Dermis microvascular lymphatic vessel endothelial cell (primary cell): ENCODE measurements around the gene AGPAT2. TPM values are rescaled to one million over a fixed set of nuclear protein-coding genes. Genes with fewer than 3 reads are reported as not detected.

Source experiments
- DNase-seq, 2 donors: peaks; one replicate each; pipeline versions ENCODE4 v3.0.0 to v3.0.0-alpha.2; 2010; ENCODE audit warnings: low read depth in 2 of 2
- total RNA-seq: library from RNA; depleted of rRNA; stranded (reverse); fragments of >200 nt; gene quantifications from 2 replicates; pipeline ENCODE4 v1.2.1, GENCODE V29; 2014

Gene AGPAT2
- total RNA-seq, 1 donor from 2014 or later = 38.3 TPM

DNA sequence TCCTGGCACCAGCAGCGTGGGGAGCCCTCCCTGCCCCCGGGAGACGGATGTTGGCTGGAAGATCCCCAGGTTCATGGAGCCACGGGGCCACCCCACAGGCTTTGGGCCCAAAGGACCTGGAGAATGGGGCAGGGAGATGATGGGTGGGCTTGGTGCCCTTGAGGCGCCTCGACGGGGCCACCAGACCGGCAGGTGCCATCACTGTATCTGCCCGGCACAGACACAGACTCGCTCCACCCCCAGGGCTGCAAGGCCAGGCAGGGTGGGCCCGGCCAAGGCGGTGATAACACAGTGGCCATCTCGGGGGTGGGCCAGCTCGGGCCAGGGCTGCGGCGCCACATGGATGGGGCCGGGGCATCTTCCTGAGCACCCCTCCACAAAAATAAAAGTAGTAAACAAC lies 59.6 kb downstream of the AGPAT2 start:
- no peak for DNase-seq

DNA sequence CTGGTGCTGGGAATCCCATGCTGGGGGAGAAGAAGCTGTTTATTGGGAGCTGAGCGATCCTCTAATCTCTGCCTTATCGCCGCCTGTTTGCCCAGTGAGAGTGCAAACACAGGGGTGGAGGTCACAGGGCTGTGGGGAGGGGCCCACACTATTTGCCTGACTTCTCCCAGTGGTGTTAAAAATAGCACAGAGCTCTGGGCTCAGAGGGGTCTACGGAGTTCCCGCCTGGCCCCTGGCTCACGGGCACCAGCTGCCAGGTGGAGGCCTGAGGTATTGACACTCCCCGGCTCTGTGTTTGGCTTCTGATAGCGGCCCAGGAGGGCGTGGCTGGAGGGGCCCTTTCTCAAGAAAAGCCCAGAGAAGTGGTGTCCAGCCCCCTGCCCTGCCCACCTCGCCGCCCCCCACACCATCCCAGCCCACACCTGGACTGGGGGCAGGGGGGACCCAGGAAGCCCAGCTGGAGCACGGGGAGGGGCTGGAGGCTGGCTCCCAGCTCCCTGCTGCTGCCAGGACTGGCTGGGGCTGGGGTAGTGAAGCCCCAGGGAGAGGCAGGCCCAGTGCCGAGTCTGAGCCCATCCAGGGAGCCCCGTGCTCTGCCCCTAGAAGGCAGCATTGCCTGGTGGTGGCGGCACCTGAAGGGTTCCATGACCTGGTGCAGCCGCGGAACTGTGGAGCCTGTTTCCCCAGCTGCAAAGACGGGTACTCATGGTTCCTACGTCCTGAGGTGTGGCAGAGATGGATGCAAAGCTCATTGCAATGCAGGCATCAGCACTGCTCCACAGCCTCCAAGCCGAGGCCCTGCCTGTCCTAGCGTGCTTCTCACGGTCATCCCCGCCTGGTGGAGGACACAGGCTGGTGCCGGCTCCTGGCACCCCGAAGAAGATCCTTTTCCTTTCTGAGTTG lies 60.3 kb downstream of the AGPAT2 start:
- no peak for DNase-seq

DNA sequence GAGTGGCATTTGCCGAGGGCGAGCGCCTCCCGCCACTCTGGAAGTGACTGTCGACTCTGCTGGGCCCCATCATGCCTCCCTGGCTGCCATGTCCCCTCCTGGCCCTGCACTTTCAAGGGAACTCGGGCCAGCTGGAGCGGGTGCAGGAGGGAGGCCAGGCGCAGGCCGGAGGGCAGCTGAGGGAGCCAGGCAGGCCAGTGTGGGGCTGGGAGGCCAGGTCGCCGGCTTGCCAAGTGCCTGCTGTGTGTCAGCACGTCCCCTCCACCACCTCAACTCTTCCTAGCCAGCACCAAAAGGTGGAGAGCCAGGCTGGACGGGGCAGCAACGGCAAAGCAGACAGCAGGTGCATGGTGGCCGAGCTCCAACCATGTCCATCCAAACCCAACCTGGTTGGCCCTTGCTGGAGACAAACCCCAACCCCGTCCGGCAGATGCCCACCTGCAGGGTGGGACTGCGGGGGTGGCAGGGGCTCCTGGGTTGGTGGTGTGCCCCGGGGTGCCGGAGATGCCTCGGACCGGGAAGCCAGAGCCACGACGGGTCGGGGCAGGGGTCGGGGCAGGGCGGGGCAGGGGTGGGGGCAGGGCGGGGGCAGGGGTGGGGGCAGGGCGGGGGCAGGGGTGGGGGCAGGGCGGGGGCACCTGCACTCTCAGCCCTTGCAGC lies 61.1 kb downstream of the AGPAT2 start:
- no peak for DNase-seq

DNA sequence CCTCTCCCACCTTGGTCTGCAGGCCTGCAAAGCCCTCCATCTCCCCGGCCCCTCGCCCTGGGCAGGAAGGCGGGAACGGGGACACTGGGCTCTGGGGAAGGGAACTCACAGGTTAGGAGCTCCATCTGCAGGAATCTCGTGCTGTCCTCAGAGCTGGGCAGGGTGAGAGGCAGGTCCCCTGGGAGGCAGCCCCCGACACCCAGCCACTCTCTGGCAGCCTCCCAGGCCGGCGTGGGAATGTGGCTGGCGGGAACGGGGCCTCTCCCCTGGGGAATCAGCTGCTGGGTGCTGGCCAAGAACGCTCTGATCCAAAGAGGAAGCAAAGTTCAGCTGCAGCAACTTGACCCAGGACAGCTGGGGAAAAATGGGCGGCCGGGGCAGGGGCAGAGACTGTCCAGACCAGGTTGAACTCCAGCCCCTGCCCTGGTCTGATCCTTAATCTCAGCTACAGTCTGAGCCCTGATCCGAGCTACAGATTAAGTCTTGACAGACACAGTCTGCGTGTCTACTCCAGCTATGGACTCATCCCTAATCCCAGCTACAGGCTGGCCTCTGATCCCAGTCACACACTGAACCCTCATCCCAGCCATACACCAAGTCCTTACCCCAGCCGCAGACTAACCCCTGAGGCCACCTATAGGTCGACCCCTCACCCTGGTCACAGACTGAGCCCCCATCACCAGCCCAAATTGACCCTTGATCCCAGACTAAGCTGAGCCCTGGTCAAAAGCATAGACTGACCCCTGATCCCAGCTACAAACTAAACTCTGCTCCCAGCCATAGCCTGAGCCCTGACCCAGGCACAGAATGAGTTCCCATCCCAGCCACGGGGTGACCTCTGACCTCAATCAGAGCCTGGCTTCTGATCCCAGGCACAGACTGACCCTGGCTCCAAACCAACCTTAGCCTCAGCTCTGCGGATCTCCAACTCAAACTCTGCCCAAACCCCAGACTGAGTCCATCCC lies 61.9 kb downstream of the AGPAT2 start:
- DNase-seq = peak; percentile 65 to 87

DNA sequence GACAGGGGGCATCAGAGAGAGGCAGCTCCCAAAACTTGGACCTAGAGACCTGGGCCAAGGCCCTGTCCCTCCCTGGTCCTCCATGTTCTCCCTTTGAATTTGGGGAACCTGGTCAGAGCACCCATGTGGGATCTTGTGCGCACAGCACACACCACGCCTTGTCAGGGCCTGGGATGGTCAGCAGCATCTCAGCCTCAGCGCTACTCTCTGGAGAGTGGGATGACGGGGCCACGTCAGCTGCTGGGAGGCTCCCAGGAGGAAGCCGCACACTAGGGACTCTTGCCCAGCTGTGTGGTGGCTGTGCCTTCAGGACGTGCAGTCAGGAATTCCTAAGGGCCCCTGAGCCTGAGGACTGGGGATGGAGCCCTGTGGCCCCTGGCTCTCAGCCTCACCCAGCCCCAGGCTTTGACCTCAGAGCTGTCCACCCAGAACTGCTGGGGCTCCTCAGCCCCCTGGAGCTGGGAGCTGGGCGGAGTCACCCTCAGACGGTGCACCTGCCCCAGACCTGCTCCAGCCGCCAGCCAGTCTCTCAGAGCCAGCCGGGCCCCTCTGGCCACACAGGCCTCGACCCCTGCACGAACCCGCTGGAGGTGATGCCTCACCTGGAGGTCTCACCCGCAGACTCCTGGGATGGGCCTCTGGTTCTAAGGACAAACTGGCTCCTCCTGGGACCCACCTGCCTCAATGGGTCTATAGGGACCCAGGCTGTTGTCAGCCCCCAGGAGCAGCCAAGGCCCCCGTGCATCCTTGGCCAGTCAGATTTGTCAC lies 62.9 kb downstream of the AGPAT2 start:
- no peak for DNase-seq

DNA sequence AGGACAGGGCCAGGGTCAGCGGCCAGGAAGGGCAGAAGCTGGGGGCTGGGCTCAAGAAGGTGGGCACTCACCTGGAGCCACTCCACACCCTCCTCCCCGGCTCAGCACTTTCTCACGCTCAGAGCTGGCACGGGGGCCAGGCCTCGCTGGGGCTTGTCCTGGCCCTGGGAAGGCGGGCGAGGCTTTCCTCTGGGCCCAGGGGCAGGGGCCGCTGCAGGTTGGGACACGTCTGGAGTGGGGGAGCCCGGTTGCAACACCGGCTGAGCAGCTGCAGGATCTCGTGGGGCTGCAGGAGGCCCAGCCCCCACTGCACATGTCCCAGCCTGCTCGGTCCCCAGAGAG lies 63.4 kb downstream of the AGPAT2 start:
- no peak for DNase-seq

Other genes starting within 250 kb of the AGPAT2 start
- 3.2 and 6.4 TPM in 2 replicates for gene INPP5E, start 247.6 kb downstream of the AGPAT2 start, total RNA-seq
- 12.1 and 25.0 TPM in 2 replicates for gene SEC16A, start 204.4 kb downstream of the AGPAT2 start, total RNA-seq
- 70.2 and 159 TPM in 2 replicates for gene NOTCH1, start 141.4 kb downstream of the AGPAT2 start, total RNA-seq
- 330 and 460 TPM in 2 replicates for gene EGFL7, start 24.5 kb downstream of the AGPAT2 start, total RNA-seq
- 70.8 and 93.8 TPM in 2 replicates for gene DIPK1B, start 25.1 kb upstream of the AGPAT2 start, total RNA-seq
- gene LCN10, start 55.5 kb upstream of the AGPAT2 start, total RNA-seq = 0.13 TPM in 1 of 2 replicates, not detected in the other
- 0.13 TPM in 1 of 2 replicates, not detected in the other for gene LCN6, start 61.1 kb upstream of the AGPAT2 start, total RNA-seq
- not detected in 2 replicates for gene LCN8, start 70.8 kb upstream of the AGPAT2 start, total RNA-seq
- 0.13 TPM in 1 of 2 replicates, not detected in the other for gene LCN15, start 77.1 kb upstream of the AGPAT2 start, total RNA-seq
- gene TMEM141, start 103.9 kb upstream of the AGPAT2 start, total RNA-seq = 54.1 and 58.8 TPM in 2 replicates
- 0.26 and 0.51 TPM in 2 replicates for gene CCDC183, start 108.9 kb upstream of the AGPAT2 start, total RNA-seq
- 51.1 and 67.6 TPM in 2 replicates for gene RABL6, start 120.5 kb upstream of the AGPAT2 start, total RNA-seq
- gene AJM1, start 155.0 kb upstream of the AGPAT2 start, total RNA-seq = 0.51 and 0.89 TPM in 2 replicates
- gene PHPT1, start 162.0 kb upstream of the AGPAT2 start, total RNA-seq = 207 and 242 TPM in 2 replicates
- 0.64 and 1.1 TPM in 2 replicates for gene MAMDC4, start 164.9 kb upstream of the AGPAT2 start, total RNA-seq
- 236 and 240 TPM in 2 replicates for gene EDF1, start 178.9 kb upstream of the AGPAT2 start, total RNA-seq
- 13.0 and 21.9 TPM in 2 replicates for gene TRAF2, start 199.1 kb upstream of the AGPAT2 start, total RNA-seq